Measurements from ENCODE around the gene PIRT. TPM values are rescaled to one million over a fixed set of nuclear protein-coding genes. Genes with fewer than 3 reads are reported as not detected.

The PIRT gene
- total and polyA plus RNA-seq, 2 of the 8 experiments (the other 6 are each of a cell fraction or from before 2014, with no cell fraction given), result 0.03 TPM; not detected in 1

GRCh38 chr17:10807704-10808128, 30.2 kb downstream of the PIRT start:
- Histone ChIP-seq H4K5ac (ENCODE audit: insufficient read length, low read depth, low read length) (no peak overlapping the region), H3K9ac (replicated peaks in 1 of 4; ENCODE audit: extremely low read depth in 1 of 4, low read depth in 3 of 4, low read length in 3 of 4) (no peak overlapping the region), H3K27ac (ENCODE audit: low read depth, low read length) (no peak overlapping the region), H2BK15ac (ENCODE audit: low read length) (no peak overlapping the region), H3K23ac (ENCODE audit: insufficient read length) (no peak overlapping the region), H3K56ac (replicated peaks; ENCODE audit: insufficient read length, low read depth, low read length) (no peak overlapping the region), H4K8ac (ENCODE audit: extremely low read depth, insufficient read depth, low read length) (no peak overlapping the region), H3K4ac (replicated peaks; ENCODE audit: insufficient read length, low read depth, low read length) (no peak overlapping the region), H2BK120ac (replicated peaks; ENCODE audit: low read depth, low read length) (no peak overlapping the region), H3K27me3 (replicated peaks in 1 of 4; ENCODE audit: control insufficient read depth in 3 of 4, extremely low read depth in 1 of 4, insufficient read depth in 3 of 4, low read length in 3 of 4) (no peaks in the 10 kb centered on the region), H4K91ac (replicated peaks; ENCODE audit: insufficient read length, low read length) (no peak overlapping the region), H3K4me2 (ENCODE audit: insufficient read depth in 1 of 2, low read depth in 2 of 2, low read length in 2 of 2) (no peak overlapping the region), H3K79me1 (ENCODE audit: low read depth, low read length) (no peaks in the 10 kb centered on the region), H4K20me1 (replicated peaks in 1 of 2; ENCODE audit: control insufficient read depth in 1 of 2, insufficient read depth in 2 of 2, low read length in 2 of 2) (no peaks in the 10 kb centered on the region), H3K23me2 (ENCODE audit: low read depth, low read length) (no peaks in the 10 kb centered on the region), H3K14ac (ENCODE audit: insufficient read length) (no peak overlapping the region), H2BK5ac (ENCODE audit: low read depth, low read length) (no peak overlapping the region), H2AFZ (ENCODE audit: low read length) (no peak overlapping the region), H3K36me3 (ENCODE audit: control insufficient read depth in 2 of 4, insufficient read depth in 4 of 4, low read length in 3 of 4) (no peaks in the 10 kb centered on the region), H3K18ac (ENCODE audit: extremely low read depth, low read length) (no peak overlapping the region), H3K4me1 (replicated peaks in 1 of 4; ENCODE audit: control insufficient read depth in 3 of 4, insufficient read depth in 4 of 4, low read length in 3 of 4) (peaks cover 0 to 4% (median 0%) of the 10 kb centered on the region in 4 experiments; a peak in 1 of 7 replicates), H3K9me3 (ENCODE audit: insufficient read depth in 2 of 2, low read depth in 1 of 2, low read length in 1 of 2) (no peaks in the 10 kb centered on the region), H2BK12ac (ENCODE audit: low read depth, low read length) (no peak overlapping the region), H2AK5ac (ENCODE audit: low read depth, low read length) (no peak overlapping the region), H3K4me3 (ENCODE audit: extremely low read depth in 1 of 4, insufficient read depth in 2 of 4, low read depth in 3 of 4, low read length in 4 of 4) (no peak overlapping the region), H2BK20ac (ENCODE audit: low read length) (no peak overlapping the region), H3K79me2 (ENCODE audit: control insufficient read depth in 1 of 2, insufficient read depth in 2 of 2, low read length in 2 of 2) (no peaks in the 10 kb centered on the region)
- FAIRE-seq, result no peak
- DNase-seq (ENCODE audit: low read depth in 1 of 2, low spot score in 2 of 2), result no peak
- CTCF ChIA-PET (ENCODE audit: partially characterized antibody), result interaction anchor here (0.6 kb wide), 1 partner anchor 531 kb away, joined by 3 read pairs; no protein-coding TSS in a partner anchor
- 90% methylated on average over 7 of the region's 7 CpGs; no CpG with 5 or more reads in 1 of the 2 experiments for WGBS, 2 experiments (ENCODE audit: extremely low coverage in 1 of 2, insufficient coverage in 1 of 2, insufficient read length in 1 of 2, insufficient replicate concordance in 2 of 2, low coverage in 1 of 2, low lambda C conversion rate in 2 of 2, missing lambda C conversion rate in 1 of 2)
- TF ChIP-seq KDM1A (IDR thresholded peaks at IDR 0.05; ENCODE audit: borderline replicate concordance, low read length) (peak; percentile 90), NANOG (IDR thresholded peaks at IDR 0.05; ENCODE audit: insufficient read depth, low read depth, low read length, poor library complexity, severe bottlenecking) (no peak), SIRT6 (IDR thresholded peaks at IDR 0.05; ENCODE audit: low read length) (no peak), CBX8 (IDR thresholded peaks at IDR 0.05; ENCODE audit: borderline replicate concordance, low read depth, low read length) (no peak), EP300 (IDR thresholded peaks at IDR 0.05; ENCODE audit: borderline replicate concordance in 1 of 2, low read depth in 2 of 2, low read length in 2 of 2) (no peak), BACH1 (IDR thresholded peaks at IDR 0.05; ENCODE audit: low read length) (no peak), E2F6 (IDR thresholded peaks at IDR 0.05) (no peak), CREB1 (IDR thresholded peaks at IDR 0.05) (peak; percentile 85), HDAC2 (IDR thresholded peaks at IDR 0.05; ENCODE audit: borderline replicate concordance in 1 of 2, low read depth in 2 of 2, low read length in 2 of 2) (0 out of 4 replicates have a peak, but pooled peaks of 1 of the 2 experiments have one; percentile 25), SIX5 (IDR thresholded peaks at IDR 0.05; ENCODE audit: low read depth, low read length) (no peak), SP4 (IDR thresholded peaks at IDR 0.05; ENCODE audit: low read length) (no peak), TCF12 (IDR thresholded peaks at IDR 0.05; ENCODE audit: low read depth, low read length) (no peak)
- POLR2A ChIA-PET (ENCODE audit: partially characterized antibody), result no interaction called here

All from H1 (cell line).